Activated T-helper 2 cell treated with anti-CD3 and anti-CD28 coated beads, Interferon-gamma antibody, Interleukin-2, Interleukin-4, amounts not matched to agents 10 μg/mL and 5 μg/mL and 100 μg/mL, durations not matched to agents 14 hours and 24 hours and 36 hours (primary cell): ENCODE measurements around the gene C13orf42. TPM values are rescaled to one million over a fixed set of nuclear protein-coding genes. Genes with fewer than 3 reads are reported as not detected.

Experiments used
- DNase-seq: peaks from one replicate; pipeline ENCODE4 v3.0.0; 2021; ENCODE audit warnings: low spot score
- H3K27ac Mint-ChIP-seq: one replicate; pipeline ENCODE4 v1.8.0; 2021; ENCODE audit warnings: mixed read lengths
- H3K27me3 Mint-ChIP-seq: one replicate; pipeline ENCODE4 v1.8.0; 2021; ENCODE audit warnings: low read depth, mixed read lengths
- H3K36me3 Mint-ChIP-seq: one replicate; pipeline ENCODE4 v1.8.0; 2021; ENCODE audit warnings: low read depth, mixed read lengths
- H3K4me1 Mint-ChIP-seq: one replicate; pipeline ENCODE4 v1.8.0; 2021; ENCODE audit warnings: low read depth, mixed read lengths
- H3K4me3 Mint-ChIP-seq: one replicate; pipeline ENCODE4 v1.8.0; 2021; ENCODE audit warnings: low read depth, mild to moderate bottlenecking, moderate library complexity, mixed read lengths
- H3K9me3 Mint-ChIP-seq: one replicate; pipeline ENCODE4 v1.8.0; 2021; ENCODE audit warnings: mixed read lengths
- intact Hi-C: fragments of 100-400 bp; cut with micrococcal nuclease; formaldehyde crosslinking; loops from one replicate; pipeline ENCODE4 v1.15.1; 2023
- total RNA-seq: library from RNA; stranded (reverse); gene quantifications from 2 replicates; pipeline ENCODE4 v1.2.3, GENCODE V29; 2022

C13orf42 gene
- total RNA-seq, 1 donor from 2014 or later: not detected

DNA sequence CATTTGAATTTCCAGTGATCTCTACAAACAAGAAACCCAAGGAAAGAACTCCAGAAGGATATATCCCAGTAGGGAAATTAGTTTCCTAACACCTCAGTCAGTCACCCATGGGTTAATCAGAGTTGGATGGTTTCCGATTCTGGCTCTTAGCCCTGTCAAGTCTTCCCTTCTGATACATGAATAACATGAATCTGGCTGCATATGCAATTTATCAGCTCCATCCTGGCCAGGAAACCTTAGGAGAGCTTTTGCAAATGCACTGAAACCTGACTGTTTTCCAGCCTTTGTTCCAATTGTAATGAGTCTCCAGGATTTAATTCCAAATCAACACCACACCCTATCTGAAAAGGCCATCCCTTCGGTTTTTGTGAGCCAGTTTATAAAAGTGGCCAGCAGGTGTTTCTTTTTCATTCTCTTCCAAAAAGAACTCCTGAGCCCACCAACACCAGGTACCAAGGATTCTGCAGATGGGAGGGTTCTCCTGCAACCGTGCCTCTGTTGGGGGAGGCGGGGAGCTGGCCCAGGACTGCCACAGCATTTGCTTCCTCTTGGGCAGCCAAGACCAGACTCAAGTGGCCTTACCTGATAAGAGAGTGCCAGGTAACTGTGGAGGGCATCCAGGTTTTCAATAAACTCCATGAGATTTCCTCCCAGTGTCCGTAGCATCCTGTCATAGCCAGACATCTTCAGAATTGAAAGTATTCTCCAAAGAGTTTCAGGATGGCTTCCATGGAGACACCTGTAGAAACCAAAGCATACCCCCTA lies 77.5 kb downstream of the C13orf42 start:
- no peak for DNase-seq
- intact Hi-C loops: loop anchor here (10.0 kb wide), 1 partner anchor 319 kb away; no protein-coding TSS in a partner anchor
- H3K4me3 Mint-ChIP-seq: no peak overlapping the region
- H3K36me3 Mint-ChIP-seq: no peaks in the 10 kb centered on the region
- peaks cover 6% of the 10 kb centered on the region for H3K4me1 Mint-ChIP-seq
- H3K9me3 Mint-ChIP-seq: no peaks in the 10 kb centered on the region
- H3K27ac Mint-ChIP-seq: no peak overlapping the region
- peaks cover 19% of the 10 kb centered on the region for H3K27me3 Mint-ChIP-seq

- no peaks in the 10 kb centered on the region for H3K36me3 Mint-ChIP-seq
- no peak overlapping the region for H3K4me3 Mint-ChIP-seq
- intact Hi-C loops: loop anchor here (10.0 kb wide), 1 partner anchor 318 kb away; no protein-coding TSS in a partner anchor
- peaks cover 16% of the 10 kb centered on the region for H3K27me3 Mint-ChIP-seq
- no peaks in the 10 kb centered on the region for H3K9me3 Mint-ChIP-seq
- H3K27ac Mint-ChIP-seq: no peak overlapping the region
- peaks cover 6% of the 10 kb centered on the region for H3K4me1 Mint-ChIP-seq
- DNase-seq: no peak
Observed at GRCh38 chr13:51032831-51033230, 78.2 kb downstream of the C13orf42 start.

Other genes with a start within 250 kb of the C13orf42 start
- gene RNASEH2B, start 201.5 kb downstream of the C13orf42 start, total RNA-seq: 68.9 and 71.7 TPM in 2 replicates
- 0.59 and 0.64 TPM in 2 replicates for gene FAM124A, start 111.1 kb upstream of the C13orf42 start, total RNA-seq
- gene SERPINE3, start 228.4 kb upstream of the C13orf42 start, total RNA-seq: not detected in 2 replicates